ENCODE data around the gene ZNF831.

The ZNF831 gene

DNA sequence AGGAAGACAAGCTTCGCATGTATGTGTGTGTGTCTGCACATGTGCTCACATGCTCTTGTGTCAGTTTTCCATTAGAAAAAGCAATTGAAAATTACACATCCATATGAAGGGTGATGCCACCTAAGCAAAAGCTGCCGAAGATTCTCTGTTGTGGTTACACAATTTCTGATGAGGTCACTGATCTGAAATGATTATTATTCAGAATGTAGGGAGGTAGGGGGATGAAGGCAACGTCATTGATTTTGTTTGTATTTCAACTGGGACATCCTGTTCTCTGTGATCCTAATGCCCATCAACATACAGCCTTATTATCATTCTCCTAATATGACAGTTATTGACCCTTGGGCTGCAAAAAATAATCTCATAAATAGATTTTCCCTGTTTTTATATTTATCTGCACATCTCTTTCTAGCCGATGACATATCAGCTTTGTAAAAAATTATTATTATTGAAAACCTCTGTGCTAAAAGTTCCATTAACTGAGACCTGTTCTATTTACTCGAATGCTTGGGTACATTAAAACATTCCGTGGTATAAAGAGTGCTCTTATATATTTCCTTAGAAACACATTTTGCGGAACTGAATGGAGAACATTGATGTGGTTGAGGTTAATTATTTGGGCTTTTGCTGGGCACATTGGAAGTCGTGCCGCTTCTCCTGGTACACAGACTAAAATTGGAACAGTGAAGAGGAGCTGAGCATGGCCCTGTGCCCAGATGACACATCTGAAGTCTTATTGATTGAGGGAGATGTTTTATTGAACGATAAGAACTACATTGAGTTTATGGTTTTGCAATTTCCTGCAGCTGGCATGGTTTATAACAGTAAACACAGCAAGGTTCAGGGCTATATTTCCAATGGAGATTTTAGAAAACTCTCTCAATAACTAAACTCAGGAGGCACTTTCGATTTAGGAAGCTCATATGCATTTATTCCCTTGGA lies 51.3 kb downstream of the ZNF831 start:
- DNase-seq (ENCODE audit: low spot score): no peak

DNA sequence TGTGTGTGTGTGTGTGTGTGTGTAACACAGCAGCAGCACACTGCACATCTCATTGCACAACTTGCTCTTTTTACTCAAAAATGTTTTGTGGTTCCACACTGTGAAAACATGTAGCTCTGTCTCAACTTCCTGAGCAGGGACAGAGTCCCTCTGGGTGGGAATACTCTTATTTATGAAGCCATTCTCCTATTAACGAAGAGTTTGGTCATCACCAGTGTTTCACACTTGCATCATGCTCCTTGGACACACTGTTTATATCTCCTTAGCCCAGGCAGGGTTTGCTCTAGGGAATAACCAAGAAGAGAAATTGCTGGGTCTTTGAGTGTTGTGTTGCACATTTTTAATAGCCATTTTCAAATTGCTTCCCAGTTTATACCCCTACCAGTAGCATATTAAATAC lies 53.6 kb downstream of the ZNF831 start:
- DNase-seq (ENCODE audit: low spot score): no peak

DNA sequence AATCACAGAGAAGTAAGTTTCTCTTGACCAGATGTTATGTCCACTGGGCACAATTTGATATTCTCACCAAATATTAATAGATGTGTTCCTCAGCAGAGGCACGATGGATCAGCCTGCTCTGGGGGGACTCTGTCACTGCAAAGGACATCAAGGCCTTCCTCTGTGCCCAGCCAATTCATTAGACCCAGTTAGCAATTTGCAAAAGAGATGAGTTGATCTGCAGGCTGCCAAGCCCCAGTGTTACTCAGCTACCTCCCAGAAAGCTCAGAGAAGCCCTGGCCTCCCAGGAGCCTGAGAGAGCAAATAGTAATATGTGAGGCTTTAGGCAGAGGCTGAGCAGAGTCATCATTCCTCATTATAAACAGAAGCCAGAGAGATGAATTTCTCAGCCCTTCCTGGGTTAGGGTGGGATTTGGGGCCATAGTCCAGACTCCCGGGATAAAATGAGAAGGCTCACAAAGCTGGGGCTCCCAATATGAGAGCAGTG lies 54.2 kb downstream of the ZNF831 start:
- no peak for DNase-seq (ENCODE audit: low spot score)

DNA sequence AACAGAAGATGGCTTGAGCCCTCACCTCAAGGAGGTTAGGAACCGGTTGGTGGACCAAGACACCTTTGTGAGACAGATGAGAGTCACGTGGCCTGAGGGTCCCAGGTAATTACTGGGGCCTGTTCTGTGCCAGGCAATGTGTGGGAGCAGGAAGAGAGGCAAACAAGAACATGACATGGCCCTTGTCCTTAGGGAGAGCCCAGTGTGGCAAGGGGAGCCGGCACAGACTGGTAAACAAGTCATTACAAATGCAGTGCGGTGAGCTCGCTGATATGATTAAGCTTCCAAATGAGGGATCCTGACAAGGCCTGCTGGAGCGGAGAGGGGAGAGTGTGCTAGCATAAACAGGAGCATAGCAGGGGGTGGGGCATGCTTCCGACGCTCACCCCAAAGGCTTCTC lies 55.6 kb downstream of the ZNF831 start:
- DNase-seq (ENCODE audit: low spot score): no peak

DNA sequence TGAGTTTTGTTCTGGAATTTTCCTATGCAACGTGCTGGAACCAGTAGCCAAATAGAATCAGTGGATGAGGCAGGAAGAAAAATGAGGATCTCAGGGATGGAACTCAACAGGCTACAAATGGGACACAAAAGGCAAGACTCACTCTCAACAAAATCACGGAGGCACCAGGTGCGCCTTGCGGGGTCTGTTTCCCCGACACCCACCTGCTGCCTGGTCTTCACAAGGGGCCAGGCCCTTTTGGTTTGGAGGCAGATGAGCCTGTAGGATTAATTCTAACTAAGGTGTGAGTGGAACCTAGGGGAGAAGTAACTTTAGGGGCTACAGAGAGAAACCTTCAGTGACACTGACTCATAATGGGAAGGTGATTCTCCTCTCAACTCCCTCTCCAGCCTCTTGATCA lies 56.5 kb downstream of the ZNF831 start:
- no peak for DNase-seq (ENCODE audit: low spot score)

DNA sequence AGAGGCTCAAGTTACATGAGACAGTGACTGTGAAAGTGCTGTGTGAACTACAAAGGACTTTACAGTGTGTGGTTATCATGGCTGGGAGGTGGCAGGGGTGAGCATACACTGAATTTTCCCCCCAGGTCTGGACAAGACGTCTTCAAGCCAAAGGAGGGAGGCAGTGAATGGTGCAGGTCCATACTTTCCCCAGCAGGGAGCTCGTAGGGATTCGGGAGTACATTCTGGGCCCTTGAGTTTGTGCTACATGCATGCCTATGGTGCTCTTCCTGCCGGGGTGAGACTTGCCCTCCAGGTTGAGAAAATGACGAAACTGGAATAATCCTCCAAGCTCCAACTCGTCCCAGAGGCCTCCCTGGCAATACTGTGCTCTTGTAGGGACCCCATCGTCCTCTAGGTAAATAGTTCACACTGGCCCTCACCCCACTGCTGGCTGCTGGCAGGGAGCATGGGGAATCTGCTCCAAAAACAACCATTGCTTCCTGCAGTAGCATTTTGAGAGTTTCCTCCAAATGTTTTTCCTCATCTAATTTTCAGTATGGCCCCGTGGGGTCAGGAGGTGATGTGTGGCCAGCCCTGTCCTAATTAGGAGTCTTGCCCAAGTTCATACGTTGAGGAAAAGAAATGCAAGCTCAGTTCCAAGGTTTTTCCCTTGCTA lies 57.6 kb downstream of the ZNF831 start:
- DNase-seq (ENCODE audit: low spot score): no peak

DNA sequence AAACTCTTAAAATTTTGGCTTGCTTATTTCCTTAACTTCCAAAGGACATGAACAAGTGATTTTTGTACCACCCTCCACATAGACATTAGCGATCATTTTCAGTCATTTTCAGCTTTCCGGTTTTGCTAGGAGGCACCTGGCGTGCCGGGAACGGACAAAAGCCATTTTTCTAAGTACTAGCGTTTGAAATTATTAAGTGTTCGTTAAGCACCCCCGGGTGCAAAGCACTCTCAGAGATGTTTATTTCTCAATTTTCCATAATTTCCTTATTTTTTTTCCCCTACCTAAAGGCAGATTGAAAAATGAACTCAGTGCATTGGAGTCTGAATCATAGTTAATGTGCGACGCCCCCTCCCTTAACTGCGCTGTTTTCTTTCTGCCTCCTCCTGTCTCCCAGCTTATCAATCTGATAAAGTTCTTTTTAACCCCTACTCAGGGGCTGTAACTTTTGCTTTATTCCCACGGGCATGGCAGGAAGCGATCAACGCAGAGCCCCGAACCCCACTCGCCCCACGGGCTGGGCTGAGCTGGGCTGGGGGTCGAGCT lies 58.2 kb downstream of the ZNF831 start:
- DNase-seq (ENCODE audit: low spot score): no peak

DNA sequence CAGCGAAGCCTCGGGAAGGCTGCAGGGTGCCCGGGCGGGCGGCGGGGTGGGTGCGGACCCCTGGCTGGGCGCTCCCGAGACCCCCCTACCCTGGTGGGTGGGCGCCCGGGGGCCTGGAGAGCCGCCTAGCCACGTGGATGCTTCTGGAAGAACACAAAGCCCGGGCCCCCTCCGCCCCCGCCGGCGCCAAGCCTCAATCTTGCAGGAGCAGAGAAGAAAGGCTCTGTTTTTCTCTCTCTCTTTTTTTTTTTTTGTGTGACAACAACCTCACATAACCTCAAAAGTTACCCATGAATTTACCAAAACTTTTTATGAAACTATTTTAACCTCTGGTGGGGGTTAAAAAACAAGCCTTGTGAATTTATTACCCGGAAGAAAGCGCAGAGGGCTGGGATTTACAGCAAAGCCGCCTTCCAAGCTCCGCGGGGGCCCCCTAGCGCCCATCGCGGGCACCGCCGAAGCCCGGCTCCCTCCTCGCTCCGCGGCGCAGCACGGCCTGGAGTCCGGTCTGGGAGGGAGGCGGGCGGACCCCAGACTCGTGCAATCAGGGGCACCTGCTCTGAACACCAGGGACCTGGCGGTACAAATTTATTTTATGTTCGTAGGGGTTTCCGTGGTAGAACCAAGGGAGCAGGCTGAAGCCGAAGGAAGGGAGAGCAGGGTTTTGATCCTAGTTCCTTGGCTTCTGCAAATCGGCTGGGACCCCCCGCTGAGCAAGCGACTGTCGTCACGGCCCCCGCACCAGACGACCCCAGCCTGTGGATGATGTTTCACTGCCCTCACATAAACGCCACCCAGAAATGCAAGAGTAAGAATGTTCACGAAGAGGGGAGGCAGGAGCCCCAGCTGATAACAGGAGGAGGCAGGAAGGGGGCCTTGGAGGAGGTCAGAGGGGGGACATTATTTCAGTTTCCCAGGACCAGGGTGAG lies 58.9 kb downstream of the ZNF831 start:
- DNase-seq (ENCODE audit: low spot score): peak; percentile 75

DNA sequence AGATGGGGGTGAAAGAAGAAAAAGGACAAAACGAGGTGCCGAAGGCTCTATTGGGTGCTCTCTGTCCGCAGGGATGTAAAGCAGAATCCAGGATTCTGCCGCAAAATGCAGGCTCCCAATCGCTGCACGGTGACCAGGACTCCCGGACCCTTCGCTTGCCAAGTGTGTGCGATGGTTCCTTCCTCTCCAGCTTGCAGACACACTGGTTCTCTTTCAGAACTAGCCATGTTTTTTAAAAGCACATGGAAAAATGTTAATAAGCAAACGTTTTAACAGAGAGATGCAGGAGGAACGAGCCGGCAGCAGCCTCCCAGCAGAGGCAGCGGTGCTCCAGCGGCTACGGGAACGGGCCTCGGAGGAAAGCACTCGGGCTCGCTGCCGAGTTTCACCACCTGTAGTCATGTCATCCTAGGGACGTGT lies 59.6 kb downstream of the ZNF831 start:
- peak; percentile 20 for DNase-seq (ENCODE audit: low spot score)

DNA sequence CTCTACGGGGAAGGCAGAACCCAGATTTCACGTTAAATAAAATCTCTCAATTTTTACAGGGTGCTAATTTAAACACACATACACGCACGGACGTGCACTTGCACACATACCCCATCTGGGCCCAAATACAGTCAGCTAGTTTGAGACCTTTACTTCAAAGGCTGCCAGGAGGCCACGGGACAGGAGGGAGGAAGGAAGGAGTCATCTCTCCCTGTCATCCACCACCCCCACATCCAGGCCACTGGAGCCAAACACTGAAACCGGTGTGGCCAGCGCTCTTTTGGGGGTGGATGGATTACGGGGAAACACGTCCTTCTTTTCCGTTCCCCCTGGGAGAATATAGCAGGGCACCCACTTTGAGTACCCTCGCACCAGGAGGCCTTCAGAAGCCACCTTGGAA lies 60.1 kb downstream of the ZNF831 start:
- no peak for DNase-seq (ENCODE audit: low spot score)

DNA sequence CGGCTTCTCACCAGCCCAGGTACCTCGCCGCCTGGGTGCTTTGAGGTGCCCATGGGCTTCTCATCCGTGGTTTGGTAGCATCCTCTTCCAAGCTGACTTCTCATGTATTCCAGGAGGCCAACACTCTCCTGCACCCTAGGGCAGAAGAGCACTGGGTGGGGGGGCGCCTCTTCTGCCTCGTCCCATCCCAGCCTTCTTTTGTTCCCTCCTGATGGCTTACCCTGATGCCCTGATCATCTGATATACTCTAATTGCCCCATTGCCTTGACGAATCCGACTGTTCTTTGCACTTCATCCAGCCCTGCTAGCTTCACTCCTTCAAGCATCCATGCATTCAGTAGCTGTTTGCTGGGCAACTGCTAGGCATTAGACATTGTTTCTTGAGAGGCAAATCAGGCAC lies 60.6 kb downstream of the ZNF831 start:
- no peak for DNase-seq (ENCODE audit: low spot score)

DNA sequence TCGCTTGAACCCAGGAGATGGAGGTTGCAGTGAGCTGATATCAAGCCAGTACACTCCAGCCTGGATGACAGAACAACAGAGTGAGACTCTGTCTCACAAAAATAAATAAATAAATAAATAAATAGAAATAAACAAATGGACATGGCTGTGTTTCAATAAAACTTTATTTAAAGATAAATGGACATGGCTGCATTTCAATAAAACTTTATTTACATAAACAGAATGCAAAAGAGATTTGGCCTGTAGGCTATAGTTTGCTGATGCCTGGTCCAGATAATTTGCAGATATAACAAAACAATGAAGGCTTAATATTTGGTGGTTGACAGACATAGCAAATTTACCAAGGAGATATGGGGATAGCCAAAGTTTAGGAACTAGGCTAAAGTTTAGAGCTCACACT lies 66.8 kb downstream of the ZNF831 start:
- no peak for DNase-seq (ENCODE audit: low spot score)

DNA sequence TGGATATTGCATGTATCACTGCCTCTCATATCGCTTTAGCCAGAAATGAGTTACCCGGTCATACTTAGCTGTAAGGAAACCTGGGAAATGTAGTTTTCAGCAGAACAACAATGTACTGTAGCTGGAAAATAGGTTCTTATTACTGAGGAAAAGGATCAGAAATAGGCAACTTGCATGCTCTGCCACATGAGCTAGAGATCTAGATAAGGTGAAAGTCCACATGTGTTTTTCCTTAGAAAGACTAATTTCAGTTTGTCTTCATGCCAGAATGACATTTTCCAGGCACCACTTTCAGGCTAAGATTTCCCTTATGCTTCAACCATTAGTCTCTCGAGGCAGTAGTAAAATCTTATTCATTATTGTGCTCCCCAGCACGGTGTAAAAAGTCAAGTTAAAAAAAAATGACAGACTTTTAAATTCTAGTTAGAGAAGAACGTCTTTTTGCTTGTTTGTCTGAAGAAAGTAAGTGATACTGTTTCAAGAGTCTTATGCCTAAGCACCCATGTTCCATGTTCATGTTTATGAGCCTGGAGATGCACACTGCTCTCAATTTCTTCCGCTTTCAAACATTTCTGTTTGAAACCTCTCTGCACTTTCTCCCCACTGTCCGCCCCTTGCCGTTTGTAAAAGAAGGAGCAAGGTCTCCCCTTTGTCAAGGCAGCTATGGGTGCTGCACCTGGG lies 67.6 kb downstream of the ZNF831 start:
- DNase-seq (ENCODE audit: low spot score): peak; percentile 88

DNA sequence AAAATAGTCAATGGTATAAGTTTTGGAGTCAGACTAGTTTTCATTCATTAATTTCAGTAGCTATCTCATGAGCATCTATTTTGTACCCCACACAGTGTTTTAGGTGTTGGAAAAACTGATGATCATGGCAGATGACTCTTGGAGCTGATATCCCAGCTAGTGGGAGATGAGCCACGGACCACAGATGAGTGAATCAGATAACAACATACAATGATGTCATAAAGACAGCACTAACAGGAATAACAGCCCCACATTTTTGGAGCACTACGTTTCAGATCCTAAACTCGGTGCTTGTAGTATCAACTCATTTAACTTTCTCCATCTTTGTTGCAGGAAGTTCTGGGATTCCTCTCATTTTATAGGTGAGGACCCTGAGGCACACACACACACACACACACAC lies 69.0 kb downstream of the ZNF831 start:
- DNase-seq (ENCODE audit: low spot score): no peak

DNA sequence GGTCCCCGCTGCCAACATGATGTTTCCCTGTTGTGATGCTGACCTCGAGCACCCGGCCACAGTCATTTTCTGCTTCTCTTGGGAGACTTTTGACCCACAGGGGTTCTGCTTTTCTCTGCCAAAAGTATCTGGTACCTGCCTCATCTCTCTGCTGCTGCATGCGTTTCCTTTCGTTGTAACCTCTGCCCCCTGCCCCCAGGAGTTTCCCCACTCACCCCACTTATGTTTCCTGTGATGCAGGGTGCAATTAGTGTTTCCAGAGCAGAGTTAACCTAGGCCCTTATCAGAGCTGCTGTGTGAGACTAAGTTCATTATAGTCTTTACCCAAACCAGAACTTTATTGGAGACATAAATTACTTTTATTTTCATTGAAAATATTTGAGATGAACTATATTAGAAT lies 71.6 kb downstream of the ZNF831 start:
- DNase-seq (ENCODE audit: low spot score): no peak

DNA sequence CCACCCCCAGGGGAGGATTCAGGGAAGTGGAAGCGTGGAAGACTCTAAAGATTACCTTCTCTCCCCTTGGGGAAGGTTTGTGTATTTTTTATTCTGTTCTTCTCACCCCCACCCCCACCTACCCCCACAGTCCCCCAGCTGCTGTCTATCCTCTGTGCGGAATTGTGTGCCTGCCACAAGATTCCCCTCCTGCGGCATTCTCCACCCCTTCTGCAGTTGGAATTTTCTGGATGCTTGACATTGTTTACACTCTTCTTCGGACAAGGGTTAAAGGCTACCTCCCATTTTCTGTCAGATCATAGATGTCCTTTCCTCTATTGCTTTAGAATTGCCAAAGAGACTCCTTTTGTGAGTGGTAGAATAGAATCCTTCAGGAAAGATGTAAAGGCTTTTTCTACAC lies 76.4 kb downstream of the ZNF831 start:
- DNase-seq (ENCODE audit: low spot score): no peak

DNA sequence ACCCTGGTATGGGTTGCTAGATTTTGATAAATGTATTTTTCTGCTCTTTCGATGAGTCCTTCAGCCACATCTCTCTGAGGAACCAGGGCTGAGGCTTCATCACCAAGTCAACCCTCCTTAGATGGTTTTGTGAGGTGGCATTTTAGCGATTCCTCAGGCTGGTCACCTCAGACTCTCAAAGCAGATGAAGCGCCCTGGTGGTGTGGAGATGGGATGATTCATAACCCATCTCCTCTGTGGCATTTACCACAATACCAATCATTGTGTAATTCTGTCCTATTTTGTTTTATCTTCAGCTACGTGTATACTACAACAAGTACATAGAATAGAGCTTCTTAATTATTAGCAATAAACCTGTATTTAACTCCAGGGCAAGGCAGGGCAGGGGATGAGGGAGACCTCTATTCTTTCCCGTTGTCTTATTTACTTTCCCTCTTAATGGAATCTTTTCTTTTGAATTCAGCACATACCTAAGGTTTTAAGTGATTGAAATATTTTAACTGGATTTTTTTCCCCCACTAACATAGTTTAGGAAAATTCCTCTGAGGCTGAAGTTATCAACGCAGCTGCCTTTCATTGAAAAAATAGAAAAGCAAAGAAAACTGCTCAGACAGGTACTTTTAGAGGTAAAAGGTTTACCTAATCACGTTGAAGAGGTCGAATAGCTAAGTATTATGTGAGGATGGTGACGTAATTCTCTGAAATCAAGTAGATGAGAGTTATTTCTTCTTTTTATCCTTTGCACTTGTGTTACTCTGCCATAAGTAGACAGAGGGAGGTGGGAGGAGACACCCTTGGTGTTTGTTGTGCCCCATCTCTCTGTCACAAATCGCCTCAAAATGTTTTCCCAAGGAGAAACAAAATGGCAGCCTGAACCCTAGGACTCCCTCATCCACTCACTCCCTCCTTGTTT lies 79.3 kb downstream of the ZNF831 start:
- no peak for DNase-seq (ENCODE audit: low spot score)

DNA sequence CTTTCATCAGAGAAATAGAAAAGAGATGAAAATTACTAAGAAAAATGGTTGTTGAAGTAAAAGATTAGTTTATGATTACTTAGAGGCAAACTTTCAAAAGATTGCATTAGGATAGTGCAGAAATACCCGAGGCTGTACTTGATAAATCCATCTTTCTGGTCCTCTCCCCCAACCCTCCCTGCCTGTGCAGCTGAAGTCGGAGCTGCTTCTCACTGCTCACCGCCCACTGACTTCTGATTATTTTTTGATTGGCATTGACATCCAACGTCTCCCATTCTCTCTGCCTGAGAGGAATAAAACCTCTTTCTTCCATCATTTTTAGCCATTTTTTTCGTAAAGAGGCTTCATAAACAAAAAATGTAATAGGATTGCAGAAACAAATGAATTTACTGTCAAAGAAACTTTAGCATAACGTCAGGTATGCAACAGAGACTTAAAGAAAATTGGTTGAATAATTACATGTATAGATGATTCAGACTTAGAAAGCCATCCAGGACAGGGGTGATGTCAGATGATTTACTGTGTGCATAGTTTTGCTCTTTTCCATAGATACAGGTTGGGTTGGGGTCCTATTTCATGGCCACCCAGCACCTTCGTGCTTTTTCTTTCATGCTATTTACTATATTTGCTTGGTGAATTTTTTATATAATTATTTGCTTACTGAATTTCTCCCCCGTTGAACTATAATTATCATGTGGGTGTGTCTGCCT lies 83.2 kb downstream of the ZNF831 start:
- DNase-seq (ENCODE audit: low spot score): no peak
